Hepatocyte (in vitro differentiated cells): ENCODE data around the gene SYDE1. TPM values are rescaled to one million over a fixed set of nuclear protein-coding genes. Genes with fewer than 3 reads are reported as not detected.
"Not testable (repeated sequence)": the region's sequence is repeated elsewhere in the genome, so short reads cannot be mapped to it uniquely, and the experiment has no call there.

Experiments
- DNase-seq: peaks from one replicate; pipeline ENCODE4 v3.0.0-alpha.2; 2016; ENCODE audit warnings: low spot score
- H2AFZ ChIP-seq: fragments of 200-600 bp; sonication (generic); 2 replicates; pipeline ENCODE4 v1.6.0; 2016; ENCODE audit warnings: antibody characterized with exemption, mild to moderate bottlenecking
- H3K27ac ChIP-seq: fragments of 200-600 bp; sonication (generic); 2 replicates; pipeline ENCODE4 v1.5.1; 2016; ENCODE audit warnings: mild to moderate bottlenecking
- H3K27me3 ChIP-seq: fragments of 200-600 bp; sonication (generic); 2 replicates; pipeline ENCODE4 v1.6.1; 2016
- H3K36me3 ChIP-seq: fragments of 200-600 bp; sonication (generic); replicated peaks from 2 replicates; pipeline ENCODE4 v1.5.1; 2016; ENCODE audit warnings: low read depth; ENCODE audit not compliant: insufficient read depth
- H3K4me1 ChIP-seq: fragments of 200-600 bp; sonication (generic); 2 replicates; pipeline ENCODE4 v1.5.1; 2016; ENCODE audit warnings: mild to moderate bottlenecking, moderate library complexity; ENCODE audit not compliant: insufficient read depth
- H3K4me2 ChIP-seq: fragments of 200-600 bp; sonication (generic); 2 replicates; pipeline ENCODE4 v1.6.0; 2016
- H3K4me3 ChIP-seq: fragments of 200-600 bp; sonication (generic); 2 replicates; pipeline ENCODE4 v1.5.1; 2016; ENCODE audit warnings: mild to moderate bottlenecking
- H3K79me2 ChIP-seq: fragments of 200-600 bp; sonication (generic); 2 replicates; pipeline ENCODE4 v1.6.0; 2017; ENCODE audit warnings: mild to moderate bottlenecking
- H3K9me2 ChIP-seq: fragments of 200-600 bp; sonication (generic); replicated peaks from 2 replicates; pipeline ENCODE4 v1.6.0; 2017; ENCODE audit warnings: mild to moderate bottlenecking; ENCODE audit not compliant: insufficient read depth
- H3K9me3 ChIP-seq: fragments of 200-600 bp; sonication (generic); 2 replicates; pipeline ENCODE4 v1.5.1; 2016; ENCODE audit warnings: low read depth, mild to moderate bottlenecking
- H4K20me1 ChIP-seq: fragments of 200-600 bp; sonication (generic); 2 replicates; pipeline ENCODE4 v1.6.0; 2016; ENCODE audit warnings: mild to moderate bottlenecking; ENCODE audit not compliant: insufficient read depth, poor library complexity, severe bottlenecking
- EZH2 ChIP-seq: fragments of 200-600 bp; sonication (generic); IDR thresholded peaks from 2 replicates; pipeline ENCODE4 v1.6.1; 2016; ENCODE audit warnings: antibody characterized with exemption, mild to moderate bottlenecking, borderline replicate concordance
- EZH2phosphoT487 ChIP-seq: fragments of 200-600 bp; sonication (generic); IDR thresholded peaks from one replicate; pipeline ENCODE4 v1.6.1; 2018; ENCODE audit warnings: antibody characterized with exemption, mild to moderate bottlenecking, low read depth, moderate library complexity; ENCODE audit not compliant: unreplicated experiment, severe bottlenecking
- WGBS: methylation state at CpG from one replicate; pipeline ENCODE4 v1.1.6; 2016; ENCODE audit warnings: low lambda C conversion rate; ENCODE audit errors: missing lambda C conversion rate; 5-methylcytosine and 5-hydroxymethylcytosine counted together
- polyA plus RNA-seq: library from polyadenylated mRNA; unstranded; fragments of >200 nt; fragmentation: Nextera tagmentation; extraction: Ambion mirVana; gene quantifications from 2 replicates; pipeline ENCODE4 v1.2.1, GENCODE V29; 2016
- total RNA-seq: library from RNA; depleted of rRNA; stranded (reverse); fragments of >200 nt; gene quantifications from 2 replicates; pipeline ENCODE4 v1.2.3, GENCODE V29; 2014
- TF ChIP-seq, protein P1 (sequence below): fragments of 200-600 bp; sonication (generic); IDR thresholded peaks from 2 replicates; pipeline ENCODE4 v1.5.1; 2016; ENCODE audit warnings: antibody characterized with exemption, mild to moderate bottlenecking; ENCODE audit not compliant: poor library complexity

The SYDE1 gene, protein sequence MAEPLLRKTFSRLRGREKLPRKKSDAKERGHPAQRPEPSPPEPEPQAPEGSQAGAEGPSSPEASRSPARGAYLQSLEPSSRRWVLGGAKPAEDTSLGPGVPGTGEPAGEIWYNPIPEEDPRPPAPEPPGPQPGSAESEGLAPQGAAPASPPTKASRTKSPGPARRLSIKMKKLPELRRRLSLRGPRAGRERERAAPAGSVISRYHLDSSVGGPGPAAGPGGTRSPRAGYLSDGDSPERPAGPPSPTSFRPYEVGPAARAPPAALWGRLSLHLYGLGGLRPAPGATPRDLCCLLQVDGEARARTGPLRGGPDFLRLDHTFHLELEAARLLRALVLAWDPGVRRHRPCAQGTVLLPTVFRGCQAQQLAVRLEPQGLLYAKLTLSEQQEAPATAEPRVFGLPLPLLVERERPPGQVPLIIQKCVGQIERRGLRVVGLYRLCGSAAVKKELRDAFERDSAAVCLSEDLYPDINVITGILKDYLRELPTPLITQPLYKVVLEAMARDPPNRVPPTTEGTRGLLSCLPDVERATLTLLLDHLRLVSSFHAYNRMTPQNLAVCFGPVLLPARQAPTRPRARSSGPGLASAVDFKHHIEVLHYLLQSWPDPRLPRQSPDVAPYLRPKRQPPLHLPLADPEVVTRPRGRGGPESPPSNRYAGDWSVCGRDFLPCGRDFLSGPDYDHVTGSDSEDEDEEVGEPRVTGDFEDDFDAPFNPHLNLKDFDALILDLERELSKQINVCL
- total RNA-seq (14.5 and 17.8 TPM in 2 replicates), polyA plus RNA-seq (15.2 and 18.5 TPM in 2 replicates)

DNA sequence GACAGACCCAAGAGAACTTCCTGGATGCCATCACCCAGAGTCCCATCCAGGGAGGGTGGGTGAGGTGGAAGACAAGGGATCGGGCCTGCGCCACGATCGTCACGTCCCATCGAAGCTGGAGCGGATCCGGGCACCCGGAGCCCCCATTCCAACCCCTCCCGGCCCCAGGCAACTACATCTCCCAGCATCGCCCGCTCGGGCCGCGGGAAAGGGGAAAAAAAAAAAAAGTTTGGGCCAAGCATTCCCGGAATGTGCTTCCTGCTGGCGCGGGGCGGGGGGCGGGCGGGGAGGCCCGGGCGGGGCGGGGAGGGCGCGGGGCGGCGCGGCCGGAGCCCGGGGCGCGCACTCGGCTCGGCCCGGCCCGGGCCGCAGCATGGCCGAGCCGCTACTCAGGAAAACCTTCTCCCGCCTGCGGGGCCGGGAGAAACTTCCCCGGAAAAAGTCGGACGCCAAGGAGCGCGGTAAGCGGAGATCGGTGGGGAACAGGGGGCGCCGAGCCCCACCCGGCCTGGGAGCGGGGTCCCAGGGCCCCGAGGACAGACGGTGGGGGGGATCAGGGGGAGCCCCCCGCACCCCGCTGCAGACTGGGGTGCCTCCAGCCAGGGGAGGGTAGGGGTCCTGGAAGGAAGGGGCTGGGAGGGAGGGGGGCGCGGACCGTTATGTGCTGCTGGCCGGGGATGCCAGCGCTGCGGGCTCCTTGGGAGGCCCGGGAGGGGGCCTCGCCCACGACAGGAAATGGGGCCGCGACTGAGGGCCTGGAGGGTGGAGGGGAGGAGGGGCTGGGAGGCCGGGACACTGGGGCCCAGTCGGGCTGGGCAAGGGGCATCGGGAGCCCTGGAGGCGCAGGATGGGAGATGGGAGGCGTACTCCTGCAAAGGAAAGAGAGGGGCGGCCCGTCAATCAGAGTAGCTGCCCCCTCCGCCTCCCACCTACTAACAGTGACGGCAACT lies at the start of gene SYDE1:
Gene SYDE1 (plus strand): TSS at position 341 of the 950 bp plus-strand sequence. CDS start 33 bp downstream, at position 374.
- DNase-seq, result peak; percentile 66
- no peaks in the 10 kb centered on the region for H3K9me3 ChIP-seq
- no peak for TF ChIP-seq EZH2phosphoT487
- TF ChIP-seq EZH2, result no peak
- TF ChIP-seq, protein P1, sequence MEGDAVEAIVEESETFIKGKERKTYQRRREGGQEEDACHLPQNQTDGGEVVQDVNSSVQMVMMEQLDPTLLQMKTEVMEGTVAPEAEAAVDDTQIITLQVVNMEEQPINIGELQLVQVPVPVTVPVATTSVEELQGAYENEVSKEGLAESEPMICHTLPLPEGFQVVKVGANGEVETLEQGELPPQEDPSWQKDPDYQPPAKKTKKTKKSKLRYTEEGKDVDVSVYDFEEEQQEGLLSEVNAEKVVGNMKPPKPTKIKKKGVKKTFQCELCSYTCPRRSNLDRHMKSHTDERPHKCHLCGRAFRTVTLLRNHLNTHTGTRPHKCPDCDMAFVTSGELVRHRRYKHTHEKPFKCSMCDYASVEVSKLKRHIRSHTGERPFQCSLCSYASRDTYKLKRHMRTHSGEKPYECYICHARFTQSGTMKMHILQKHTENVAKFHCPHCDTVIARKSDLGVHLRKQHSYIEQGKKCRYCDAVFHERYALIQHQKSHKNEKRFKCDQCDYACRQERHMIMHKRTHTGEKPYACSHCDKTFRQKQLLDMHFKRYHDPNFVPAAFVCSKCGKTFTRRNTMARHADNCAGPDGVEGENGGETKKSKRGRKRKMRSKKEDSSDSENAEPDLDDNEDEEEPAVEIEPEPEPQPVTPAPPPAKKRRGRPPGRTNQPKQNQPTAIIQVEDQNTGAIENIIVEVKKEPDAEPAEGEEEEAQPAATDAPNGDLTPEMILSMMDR, result no peak

DNA sequence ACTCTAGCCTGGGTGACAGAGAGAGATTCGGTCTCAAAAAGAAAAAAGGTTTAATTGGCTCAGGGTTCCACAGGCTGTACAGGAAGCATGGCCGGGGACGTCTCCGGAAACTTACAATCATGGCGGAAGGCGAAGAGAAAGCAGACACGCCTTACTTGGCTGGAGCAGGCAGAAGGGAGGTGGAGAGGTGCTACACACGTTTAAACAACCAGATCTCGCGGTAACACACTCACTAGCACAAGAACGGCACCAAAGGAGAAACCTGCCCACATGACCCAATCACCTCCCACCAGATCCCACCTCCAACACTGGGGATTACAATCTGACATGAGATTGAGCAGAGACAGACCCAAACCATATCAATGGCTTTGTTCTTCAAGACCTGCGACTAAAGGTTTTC lies 45.2 kb upstream of the SYDE1 start:
- TF ChIP-seq EZH2phosphoT487 (no peak), EZH2 (no peak)
- TF ChIP-seq, protein P1, result no peak
- H3K9me2 ChIP-seq, result no peaks in the 10 kb centered on the region
- no peaks in the 10 kb centered on the region for H4K20me1 ChIP-seq
- no peak overlapping the region for H3K4me3 ChIP-seq
- H3K79me2 ChIP-seq, result no peaks in the 10 kb centered on the region
- H3K27ac ChIP-seq, result no peak overlapping the region
- H2AFZ ChIP-seq, result no peak overlapping the region
- H3K4me1 ChIP-seq, result no peaks in the 10 kb centered on the region
- H3K4me2 ChIP-seq, result no peak overlapping the region
- H3K27me3 ChIP-seq, result no peaks in the 10 kb centered on the region
- no peaks in the 10 kb centered on the region for H3K36me3 ChIP-seq
- WGBS, result 80% methylated on average over 12 of the region's 12 CpGs
- no peaks in the 10 kb centered on the region for H3K9me3 ChIP-seq
- no peak for DNase-seq

More for the DNA sequence above, at the start of gene SYDE1:
- Histone ChIP-seq H3K27ac (peak within 1 kb of the TSS; percentile 99), H3K36me3 (no peaks in the 10 kb centered on the region), H3K79me2 (peaks cover 12% of the 10 kb centered on the region), H3K4me3 (peak within 1 kb of the TSS; percentile 99), H2AFZ (peak within 1 kb of the TSS; percentile 86), H3K9me2 (no peaks in the 10 kb centered on the region), H3K27me3 (peaks cover 5% of the 10 kb centered on the region), H4K20me1 (no peaks in the 10 kb centered on the region), H3K4me2 (peak within 1 kb of the TSS; percentile 96), H3K4me1 (no peaks in the 10 kb centered on the region)
- WGBS, result 6% methylated on average over 16 of the region's 78 CpGs

DNA sequence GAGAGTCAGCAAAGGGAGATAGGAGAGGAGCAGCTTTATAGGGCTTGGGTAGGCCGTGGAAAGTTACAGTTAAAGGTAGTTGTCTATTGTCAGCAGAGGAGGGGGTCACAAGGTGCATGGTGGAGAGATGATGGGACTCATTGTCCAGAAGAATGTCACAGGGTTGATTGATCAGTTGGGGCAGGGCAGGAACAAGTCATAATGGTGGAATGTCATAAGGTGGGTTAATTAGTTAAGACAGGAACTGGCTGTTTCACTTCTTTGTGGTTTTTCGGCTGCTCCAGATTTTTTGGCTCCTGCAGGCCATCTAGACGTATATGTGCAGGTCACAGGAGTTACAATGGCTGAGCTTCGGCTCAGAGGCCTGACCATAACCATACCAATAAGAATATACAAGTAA lies 36.8 kb upstream of the SYDE1 start:
- not testable (repeated sequence) for H3K4me2 ChIP-seq, H3K9me2 ChIP-seq, DNase-seq, H4K20me1 ChIP-seq, H3K4me3 ChIP-seq, H3K36me3 ChIP-seq, H3K79me2 ChIP-seq, H2AFZ ChIP-seq, H3K27ac ChIP-seq, H3K9me3 ChIP-seq, H3K27me3 ChIP-seq, H3K4me1 ChIP-seq
- 52% methylated on average over 4 of the region's 4 CpGs for WGBS
